Measurements from ENCODE around the gene USP15.

DNA sequence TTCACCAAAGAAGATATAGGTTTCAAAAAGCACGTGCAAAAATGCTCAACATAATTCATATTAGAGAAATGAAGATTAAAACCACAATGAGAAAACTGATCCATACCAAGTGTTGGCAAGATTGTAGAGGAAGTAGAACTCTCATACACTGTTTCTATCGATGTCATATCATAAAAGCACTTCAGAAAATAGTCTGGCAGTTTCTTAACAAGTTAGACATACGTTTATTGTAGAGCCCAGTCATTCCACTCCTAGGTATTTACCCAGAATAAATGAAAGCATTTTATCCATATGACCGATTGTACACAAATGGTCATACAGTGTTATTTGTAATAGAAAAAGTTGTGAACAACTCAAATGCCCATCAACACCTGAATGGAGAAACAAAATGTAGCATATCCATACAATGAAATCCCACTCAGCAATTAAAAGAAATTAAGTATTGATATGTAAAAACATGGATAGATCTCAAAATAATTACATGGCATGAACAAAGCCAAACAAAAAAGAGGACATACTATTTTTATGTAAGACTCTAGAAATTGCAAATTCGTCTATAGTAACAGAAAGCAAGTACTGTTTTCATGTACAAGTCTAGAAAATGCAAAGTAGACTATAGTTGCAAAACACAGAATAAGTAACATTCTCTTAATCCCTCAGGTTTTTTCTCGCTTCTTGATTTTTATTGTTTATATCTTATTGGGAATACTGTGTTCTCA lies 41.0 kb downstream of the USP15 start:
- TF ChIP-seq, protein P1, sequence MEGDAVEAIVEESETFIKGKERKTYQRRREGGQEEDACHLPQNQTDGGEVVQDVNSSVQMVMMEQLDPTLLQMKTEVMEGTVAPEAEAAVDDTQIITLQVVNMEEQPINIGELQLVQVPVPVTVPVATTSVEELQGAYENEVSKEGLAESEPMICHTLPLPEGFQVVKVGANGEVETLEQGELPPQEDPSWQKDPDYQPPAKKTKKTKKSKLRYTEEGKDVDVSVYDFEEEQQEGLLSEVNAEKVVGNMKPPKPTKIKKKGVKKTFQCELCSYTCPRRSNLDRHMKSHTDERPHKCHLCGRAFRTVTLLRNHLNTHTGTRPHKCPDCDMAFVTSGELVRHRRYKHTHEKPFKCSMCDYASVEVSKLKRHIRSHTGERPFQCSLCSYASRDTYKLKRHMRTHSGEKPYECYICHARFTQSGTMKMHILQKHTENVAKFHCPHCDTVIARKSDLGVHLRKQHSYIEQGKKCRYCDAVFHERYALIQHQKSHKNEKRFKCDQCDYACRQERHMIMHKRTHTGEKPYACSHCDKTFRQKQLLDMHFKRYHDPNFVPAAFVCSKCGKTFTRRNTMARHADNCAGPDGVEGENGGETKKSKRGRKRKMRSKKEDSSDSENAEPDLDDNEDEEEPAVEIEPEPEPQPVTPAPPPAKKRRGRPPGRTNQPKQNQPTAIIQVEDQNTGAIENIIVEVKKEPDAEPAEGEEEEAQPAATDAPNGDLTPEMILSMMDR (IDR thresholded peaks at IDR 0.05), result no peak
- no peak for TF ChIP-seq POLR2A (IDR thresholded peaks at IDR 0.05)
